ENCODE results near the gene RFC5.

RFC5 gene

DNA sequence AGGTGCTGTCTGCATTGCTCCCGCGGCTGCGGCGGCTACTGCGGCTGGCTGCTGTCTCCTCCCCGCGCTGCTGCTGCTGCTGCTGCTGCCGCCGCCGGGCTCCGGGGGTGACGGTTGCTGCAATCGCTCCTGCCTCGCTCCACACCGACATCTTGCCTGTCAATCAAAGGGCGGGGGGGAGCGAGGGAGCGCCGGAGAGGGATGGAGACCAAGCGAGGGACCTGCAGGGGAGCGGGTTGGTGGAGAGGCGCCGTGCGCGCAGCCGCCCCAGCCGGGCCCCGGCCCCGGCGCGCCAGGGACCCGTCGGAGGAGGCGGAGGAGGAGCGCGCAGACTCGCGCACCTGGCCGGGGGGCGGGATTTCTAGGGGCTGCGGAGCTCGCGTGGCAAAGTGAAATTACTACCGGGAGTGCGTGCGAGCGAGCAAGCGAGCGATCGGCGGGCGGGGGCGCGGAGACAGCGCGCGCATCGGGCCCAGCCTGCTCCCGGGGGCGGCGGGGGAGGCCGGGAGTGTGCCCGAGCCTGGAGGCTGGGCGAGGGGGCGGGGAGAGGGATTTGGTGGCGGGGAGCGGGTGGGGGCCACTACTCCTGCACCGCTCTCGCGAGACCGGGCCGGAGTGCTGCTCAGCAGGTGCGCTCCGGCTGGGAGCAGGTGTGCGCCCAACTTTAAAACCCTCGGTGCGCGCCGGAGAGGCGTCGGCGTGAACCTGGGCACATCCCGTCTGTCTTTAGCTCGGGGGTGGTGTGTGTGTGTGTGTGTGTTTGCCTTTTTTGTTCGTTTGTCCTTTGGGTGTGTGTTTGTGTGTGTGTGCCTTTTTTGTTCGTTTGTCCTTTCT, 47.5 kb upstream of the RFC5 start, which contains the start of gene KSR2 (continued):
- no peak for TF ChIP-seq ZNF48 (tag by site-specific recombination; IDR thresholded peaks at IDR 0.05)
- no peak for TF ChIP-seq ZNF112 (tag by site-specific recombination; IDR thresholded peaks at IDR 0.05)
- TF ChIP-seq ZXDB (tag by site-specific recombination; IDR thresholded peaks at IDR 0.05): peak; percentile 38; the same call in 1 of the 2 replicates
- TF ChIP-seq ZNF169 (tag by site-specific recombination; IDR thresholded peaks at IDR 0.05): peak; percentile 97
- TF ChIP-seq, protein P1, sequence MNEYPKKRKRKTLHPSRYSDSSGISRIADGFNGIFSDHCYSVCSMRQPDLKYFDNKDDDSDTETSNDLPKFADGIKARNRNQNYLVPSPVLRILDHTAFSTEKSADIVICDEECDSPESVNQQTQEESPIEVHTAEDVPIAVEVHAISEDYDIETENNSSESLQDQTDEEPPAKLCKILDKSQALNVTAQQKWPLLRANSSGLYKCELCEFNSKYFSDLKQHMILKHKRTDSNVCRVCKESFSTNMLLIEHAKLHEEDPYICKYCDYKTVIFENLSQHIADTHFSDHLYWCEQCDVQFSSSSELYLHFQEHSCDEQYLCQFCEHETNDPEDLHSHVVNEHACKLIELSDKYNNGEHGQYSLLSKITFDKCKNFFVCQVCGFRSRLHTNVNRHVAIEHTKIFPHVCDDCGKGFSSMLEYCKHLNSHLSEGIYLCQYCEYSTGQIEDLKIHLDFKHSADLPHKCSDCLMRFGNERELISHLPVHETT (tag by site-specific recombination; IDR thresholded peaks at IDR 0.05): no peak
- TF ChIP-seq ZBTB8A (tag by site-specific recombination; IDR thresholded peaks at IDR 0.05): peak; percentile 45; the same call in 1 of the 2 replicates
- no peak for TF ChIP-seq ZNF626 (tag by site-specific recombination; IDR thresholded peaks at IDR 0.05)
- no peak for TF ChIP-seq ZNF571 (tag by site-specific recombination; IDR thresholded peaks at IDR 0.05)
- peak; percentile 59; the same call in 1 of the 2 replicates for TF ChIP-seq YY1 (tag by site-specific recombination; IDR thresholded peaks at IDR 0.05)
- TF ChIP-seq, protein P2, sequence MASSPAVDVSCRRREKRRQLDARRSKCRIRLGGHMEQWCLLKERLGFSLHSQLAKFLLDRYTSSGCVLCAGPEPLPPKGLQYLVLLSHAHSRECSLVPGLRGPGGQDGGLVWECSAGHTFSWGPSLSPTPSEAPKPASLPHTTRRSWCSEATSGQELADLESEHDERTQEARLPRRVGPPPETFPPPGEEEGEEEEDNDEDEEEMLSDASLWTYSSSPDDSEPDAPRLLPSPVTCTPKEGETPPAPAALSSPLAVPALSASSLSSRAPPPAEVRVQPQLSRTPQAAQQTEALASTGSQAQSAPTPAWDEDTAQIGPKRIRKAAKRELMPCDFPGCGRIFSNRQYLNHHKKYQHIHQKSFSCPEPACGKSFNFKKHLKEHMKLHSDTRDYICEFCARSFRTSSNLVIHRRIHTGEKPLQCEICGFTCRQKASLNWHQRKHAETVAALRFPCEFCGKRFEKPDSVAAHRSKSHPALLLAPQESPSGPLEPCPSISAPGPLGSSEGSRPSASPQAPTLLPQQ (tag by site-specific recombination; IDR thresholded peaks at IDR 0.05): peak; percentile 11
- TF ChIP-seq, protein P3, sequence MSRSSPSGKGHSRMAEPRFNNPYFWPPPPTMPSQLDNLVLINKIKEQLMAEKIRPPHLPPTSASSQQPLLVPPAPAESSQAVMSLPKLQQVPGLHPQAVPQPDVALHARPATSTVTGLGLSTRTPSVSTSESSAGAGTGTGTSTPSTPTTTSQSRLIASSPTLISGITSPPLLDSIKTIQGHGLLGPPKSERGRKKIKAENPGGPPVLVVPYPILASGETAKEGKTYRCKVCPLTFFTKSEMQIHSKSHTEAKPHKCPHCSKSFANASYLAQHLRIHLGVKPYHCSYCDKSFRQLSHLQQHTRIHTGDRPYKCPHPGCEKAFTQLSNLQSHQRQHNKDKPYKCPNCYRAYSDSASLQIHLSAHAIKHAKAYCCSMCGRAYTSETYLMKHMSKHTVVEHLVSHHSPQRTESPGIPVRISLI (tag by site-specific recombination; IDR thresholded peaks at IDR 0.05): no peak
- TF ChIP-seq ZSCAN23 (tag by site-specific recombination; IDR thresholded peaks at IDR 0.05): peak; percentile 85; the same call in 1 of the 2 replicates
- TF ChIP-seq ZNF133 (tag by site-specific recombination; IDR thresholded peaks at IDR 0.05): no peak
- no peak for TF ChIP-seq ZNF174 (tag by site-specific recombination; IDR thresholded peaks at IDR 0.05)
- peak; percentile 83 for TF ChIP-seq ZSCAN30 (tag by site-specific recombination; IDR thresholded peaks at IDR 0.05)
- no peak for TF ChIP-seq SETDB1 (IDR thresholded peaks at IDR 0.05; ENCODE audit: insufficient read length, low read length)
- peak; percentile 61; the same call in 1 of the 2 replicates for TF ChIP-seq ZNF707 (tag by site-specific recombination; IDR thresholded peaks at IDR 0.05)
- no peak for TF ChIP-seq ZNF549 (tag by site-specific recombination; IDR thresholded peaks at IDR 0.05)
- TF ChIP-seq ZNF677 (tag by site-specific recombination; IDR thresholded peaks at IDR 0.05): no peak
- TF ChIP-seq, protein P4, sequence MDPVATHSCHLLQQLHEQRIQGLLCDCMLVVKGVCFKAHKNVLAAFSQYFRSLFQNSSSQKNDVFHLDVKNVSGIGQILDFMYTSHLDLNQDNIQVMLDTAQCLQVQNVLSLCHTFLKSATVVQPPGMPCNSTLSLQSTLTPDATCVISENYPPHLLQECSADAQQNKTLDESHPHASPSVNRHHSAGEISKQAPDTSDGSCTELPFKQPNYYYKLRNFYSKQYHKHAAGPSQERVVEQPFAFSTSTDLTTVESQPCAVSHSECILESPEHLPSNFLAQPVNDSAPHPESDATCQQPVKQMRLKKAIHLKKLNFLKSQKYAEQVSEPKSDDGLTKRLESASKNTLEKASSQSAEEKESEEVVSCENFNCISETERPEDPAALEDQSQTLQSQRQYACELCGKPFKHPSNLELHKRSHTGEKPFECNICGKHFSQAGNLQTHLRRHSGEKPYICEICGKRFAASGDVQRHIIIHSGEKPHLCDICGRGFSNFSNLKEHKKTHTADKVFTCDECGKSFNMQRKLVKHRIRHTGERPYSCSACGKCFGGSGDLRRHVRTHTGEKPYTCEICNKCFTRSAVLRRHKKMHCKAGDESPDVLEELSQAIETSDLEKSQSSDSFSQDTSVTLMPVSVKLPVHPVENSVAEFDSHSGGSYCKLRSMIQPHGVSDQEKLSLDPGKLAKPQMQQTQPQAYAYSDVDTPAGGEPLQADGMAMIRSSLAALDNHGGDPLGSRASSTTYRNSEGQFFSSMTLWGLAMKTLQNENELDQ (tag by site-specific recombination; IDR thresholded peaks at IDR 0.05; ENCODE audit: low read depth): no peak
- TF ChIP-seq ZNF10 (tag by site-specific recombination; IDR thresholded peaks at IDR 0.05): peak; percentile 50
- no peak for TF ChIP-seq ZNF202 (tag by site-specific recombination; IDR thresholded peaks at IDR 0.05; ENCODE audit: borderline replicate concordance)
- TF ChIP-seq ZNF184 (tag by site-specific recombination; IDR thresholded peaks at IDR 0.05): 0 out of 2 replicates have a peak, but pooled peaks have one; percentile 55
- TF ChIP-seq, protein P5, sequence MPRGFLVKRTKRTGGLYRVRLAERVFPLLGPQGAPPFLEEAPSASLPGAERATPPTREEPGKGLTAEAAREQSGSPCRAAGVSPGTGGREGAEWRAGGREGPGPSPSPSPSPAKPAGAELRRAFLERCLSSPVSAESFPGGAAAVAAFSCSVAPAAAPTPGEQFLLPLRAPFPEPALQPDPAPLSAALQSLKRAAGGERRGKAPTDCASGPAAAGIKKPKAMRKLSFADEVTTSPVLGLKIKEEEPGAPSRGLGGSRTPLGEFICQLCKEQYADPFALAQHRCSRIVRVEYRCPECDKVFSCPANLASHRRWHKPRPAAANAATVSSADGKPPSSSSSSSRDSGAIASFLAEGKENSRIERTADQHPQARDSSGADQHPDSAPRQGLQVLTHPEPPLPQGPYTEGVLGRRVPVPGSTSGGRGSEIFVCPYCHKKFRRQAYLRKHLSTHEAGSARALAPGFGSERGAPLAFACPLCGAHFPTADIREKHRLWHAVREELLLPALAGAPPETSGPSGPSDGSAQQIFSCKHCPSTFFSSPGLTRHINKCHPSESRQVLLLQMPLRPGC (tag by site-specific recombination; IDR thresholded peaks at IDR 0.05): no peak
- TF ChIP-seq KLF1 (tag by site-specific recombination; IDR thresholded peaks at IDR 0.05): 0 out of 2 replicates have a peak, but pooled peaks have one; percentile 14
- no peak for TF ChIP-seq MYNN (tag by site-specific recombination; IDR thresholded peaks at IDR 0.05; ENCODE audit: borderline replicate concordance)
- no peak for TF ChIP-seq BCL11A (tag by site-specific recombination; IDR thresholded peaks at IDR 0.05; ENCODE audit: low read depth)
- no peak for TF ChIP-seq ZNF155 (tag by site-specific recombination; IDR thresholded peaks at IDR 0.05)
- TF ChIP-seq, protein P6, sequence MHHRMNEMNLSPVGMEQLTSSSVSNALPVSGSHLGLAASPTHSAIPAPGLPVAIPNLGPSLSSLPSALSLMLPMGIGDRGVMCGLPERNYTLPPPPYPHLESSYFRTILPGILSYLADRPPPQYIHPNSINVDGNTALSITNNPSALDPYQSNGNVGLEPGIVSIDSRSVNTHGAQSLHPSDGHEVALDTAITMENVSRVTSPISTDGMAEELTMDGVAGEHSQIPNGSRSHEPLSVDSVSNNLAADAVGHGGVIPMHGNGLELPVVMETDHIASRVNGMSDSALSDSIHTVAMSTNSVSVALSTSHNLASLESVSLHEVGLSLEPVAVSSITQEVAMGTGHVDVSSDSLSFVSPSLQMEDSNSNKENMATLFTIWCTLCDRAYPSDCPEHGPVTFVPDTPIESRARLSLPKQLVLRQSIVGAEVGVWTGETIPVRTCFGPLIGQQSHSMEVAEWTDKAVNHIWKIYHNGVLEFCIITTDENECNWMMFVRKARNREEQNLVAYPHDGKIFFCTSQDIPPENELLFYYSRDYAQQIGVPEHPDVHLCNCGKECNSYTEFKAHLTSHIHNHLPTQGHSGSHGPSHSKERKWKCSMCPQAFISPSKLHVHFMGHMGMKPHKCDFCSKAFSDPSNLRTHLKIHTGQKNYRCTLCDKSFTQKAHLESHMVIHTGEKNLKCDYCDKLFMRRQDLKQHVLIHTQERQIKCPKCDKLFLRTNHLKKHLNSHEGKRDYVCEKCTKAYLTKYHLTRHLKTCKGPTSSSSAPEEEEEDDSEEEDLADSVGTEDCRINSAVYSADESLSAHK (tag by site-specific recombination; IDR thresholded peaks at IDR 0.05): no peak
- TF ChIP-seq ZNF624 (tag by site-specific recombination; IDR thresholded peaks at IDR 0.05): no peak
